H1 (cell line): Measurements from ENCODE around the gene RNF224. TPM values are rescaled to one million over a fixed set of nuclear protein-coding genes. Genes with fewer than 3 reads are reported as not detected.
A peak's percentile ranks its signal among the peaks of the same experiment; 100 is the strongest.

Experiments
- CEBPB ChIP-seq: IDR thresholded peaks from 2 replicates; pipeline ENCODE4 v1.6.1; 2012; ENCODE audit warnings: low read depth, low read length
- KDM1A ChIP-seq: fragments of 200-600, 300-600 bp; sonication (generic); IDR thresholded peaks from 2 replicates; pipeline ENCODE4 v1.7.1; 2016; ENCODE audit warnings: mild to moderate bottlenecking, low read length, borderline replicate concordance
- KDM4A ChIP-seq: IDR thresholded peaks from one replicate; pipeline ENCODE4 v1.7.1; 2012; ENCODE audit warnings: low read depth, mild to moderate bottlenecking, moderate library complexity, low read length, inconsistent platforms; ENCODE audit not compliant: severe bottlenecking
- MAFK ChIP-seq: IDR thresholded peaks from 2 replicates; pipeline ENCODE4 v1.6.1; 2012; ENCODE audit warnings: low read depth, mild to moderate bottlenecking, improper control_type of control experiment, low read length
- POLR2A ChIP-seq, 2 experiments: IDR thresholded peaks; 1 replicate in 1 of 2; 2 replicates in 1 of 2; pipeline ENCODE4 v1.6.1; 2011; ENCODE audit warnings: low read depth in 2 of 2, low read length in 2 of 2, mild to moderate bottlenecking in 2 of 2; ENCODE audit errors: control extremely low read depth in 1 of 2
- RXRA ChIP-seq: IDR thresholded peaks from 2 replicates; pipeline ENCODE4 v1.6.1; 2011; ENCODE audit warnings: low read depth, mild to moderate bottlenecking, low read length, moderate library complexity; ENCODE audit not compliant: insufficient read depth
- SP2 ChIP-seq: IDR thresholded peaks from 2 replicates; pipeline ENCODE4 v1.6.1; 2012; ENCODE audit warnings: mild to moderate bottlenecking, low read length, inconsistent platforms
- TAF7 ChIP-seq: optimal IDR thresholded peaks from 2 replicates; pipeline ENCODE3; 2011; ENCODE audit warnings: low read depth, mild to moderate bottlenecking, inconsistent platforms, low read length, moderate library complexity, borderline replicate concordance
- polyA plus RNA-seq, 7 experiments: library from polyadenylated mRNA; depleted of rRNA in 3 of 7; stranded (reverse) in 5 of 7; unstranded in 2 of 7; fragments of >200 nt in 5 of 7; fragments of 200-250 nt in 2 of 7; gene quantifications; 1 replicate in 5 of 7; 2 replicates in 1 of 7; 4 replicates in 1 of 7; pipeline versions ENCODE4 v1.2.1 to v1.2.3, GENCODE V29; 2011 to 2013; ENCODE audit warnings: missing spikeins in 2 of 7, mixed read lengths in 2 of 7
- total RNA-seq: library from RNA; stranded (reverse); fragmentation: NEBNext Ultra II Directional; extraction: Animal tissue kit (Norgen Biotek cat#: 25700); gene quantifications from 2 replicates; pipeline ENCODE4 v1.2.1, GENCODE V29; 2021

The RNF224 gene
- total and polyA plus RNA-seq, 2 of the 8 experiments (the other 6 are each of a cell fraction or from before 2014, with no cell fraction given): 0.24 TPM; not detected in 1

DNA sequence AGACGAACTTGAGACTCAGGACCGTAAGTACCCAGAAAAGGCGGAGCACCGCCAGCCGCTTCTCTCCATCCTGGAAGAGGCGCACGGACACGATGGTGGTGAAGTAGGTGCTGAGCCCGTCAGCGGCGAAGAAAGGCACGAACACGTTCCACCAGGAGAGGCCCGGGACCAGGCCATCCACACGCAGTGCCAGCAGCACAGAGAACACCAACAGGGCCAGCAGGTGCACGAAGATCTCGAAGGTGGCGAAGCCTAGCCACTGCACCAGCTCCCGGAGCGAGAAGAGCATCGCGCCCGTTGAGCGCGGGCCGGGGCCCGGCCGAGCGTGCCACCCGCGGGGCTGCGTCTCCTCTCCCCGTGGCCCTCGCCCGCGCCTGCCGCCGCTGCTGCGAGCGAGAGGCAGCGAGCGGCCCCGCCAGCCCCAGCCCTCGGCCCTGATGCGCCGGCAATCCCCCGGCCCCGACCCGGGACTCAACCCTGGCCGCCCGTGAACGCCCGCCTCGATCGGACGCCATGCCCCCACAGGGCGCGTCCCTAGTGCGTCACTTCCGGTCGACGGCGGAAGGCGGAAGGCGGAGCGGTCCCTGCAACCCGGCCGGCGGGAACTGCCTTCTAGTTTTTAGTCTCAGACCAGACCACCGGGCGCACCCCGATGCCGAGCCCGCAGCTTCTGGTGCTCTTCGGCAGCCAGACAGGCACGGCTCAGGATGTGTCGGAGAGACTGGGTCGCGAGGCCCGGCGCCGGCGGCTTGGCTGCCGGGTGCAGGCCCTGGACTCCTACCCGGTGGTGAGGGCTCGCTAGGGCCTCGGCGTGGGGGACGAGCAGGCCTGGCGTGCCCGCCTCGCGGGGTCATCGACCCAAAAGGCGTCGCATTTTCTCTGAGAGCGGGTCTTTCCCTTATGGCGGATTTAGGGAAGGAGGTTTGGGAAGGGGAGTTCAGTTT lies 21.9 kb upstream of the RNF224 start, which contains the start of the genes NDOR1 and TMEM203 (continued):
- TF ChIP-seq TAF7 (peak; percentile 80), POLR2A (IDR thresholded peaks at IDR 0.05; ENCODE audit: control extremely low read depth in 1 of 2, low read depth in 2 of 2, low read length in 2 of 2) (peak in 1 of 2 experiments; percentile 94; a peak in 2 of 3 replicates), RXRA (no peak), KDM4A (peak; percentile 98), KDM1A (no peak), CEBPB (no peak), SP2 (no peak), MAFK (no peak)
